ENCODE results near the gene PPARG.

GRCh38 chr3:12445523-12446240, 156.8 kb downstream of the PPARG start:
- no peak for TF ChIP-seq CTCF (optimal IDR thresholded peaks at IDR 0.05 in 1 of 3, IDR thresholded peaks at IDR 0.05 in 1 of 3, conservative IDR thresholded peaks at IDR 0.05 in 1 of 3; ENCODE audit: extremely low read depth in 1 of 3, insufficient read depth in 2 of 3, low read length in 3 of 3)
- no peak for TF ChIP-seq EZH2 (IDR thresholded peaks at IDR 0.05; ENCODE audit: low read length)
